NCI-H2029 (cell line): ENCODE measurements around the gene FAM229B.
"Not testable (repeated sequence)": the region's sequence is repeated elsewhere in the genome, so short reads cannot be mapped to it uniquely, and the experiment has no call there.

Experiments
- DNase-seq: peaks from one replicate; lab custom pipeline; 2025; lab: John Stamatoyannopoulos, UW

FAM229B gene

GRCh38 chr6:112065426-112065986, 21.9 kb upstream of the FAM229B start:
- no peak for DNase-seq

DNA sequence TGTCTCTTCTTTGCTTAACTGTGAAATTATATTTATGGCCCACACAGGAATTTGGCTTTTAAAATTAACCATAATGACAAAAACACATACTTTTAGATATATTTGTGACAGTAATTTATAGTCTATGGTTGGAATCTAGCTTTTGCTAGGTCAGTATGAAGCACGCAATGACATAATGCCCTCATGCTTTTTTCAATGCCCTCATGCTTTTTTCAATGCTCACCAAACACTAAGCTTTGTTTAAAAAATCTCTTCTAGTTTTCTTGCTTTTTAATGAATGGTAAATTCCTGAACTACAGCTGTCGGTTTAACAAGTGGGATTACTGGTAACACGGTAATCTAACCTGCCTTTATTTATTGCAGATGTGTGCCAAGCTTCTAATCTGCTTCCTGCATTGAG, 20.8 kb upstream of the FAM229B start:
- no peak for DNase-seq

GRCh38 chr6:112081569-112081968, 5.8 kb upstream of the FAM229B start:
- DNase-seq, result no peak

GRCh38 chr6:112085286-112086065, 1.9 kb upstream of the FAM229B start:
- no peak for DNase-seq

DNA sequence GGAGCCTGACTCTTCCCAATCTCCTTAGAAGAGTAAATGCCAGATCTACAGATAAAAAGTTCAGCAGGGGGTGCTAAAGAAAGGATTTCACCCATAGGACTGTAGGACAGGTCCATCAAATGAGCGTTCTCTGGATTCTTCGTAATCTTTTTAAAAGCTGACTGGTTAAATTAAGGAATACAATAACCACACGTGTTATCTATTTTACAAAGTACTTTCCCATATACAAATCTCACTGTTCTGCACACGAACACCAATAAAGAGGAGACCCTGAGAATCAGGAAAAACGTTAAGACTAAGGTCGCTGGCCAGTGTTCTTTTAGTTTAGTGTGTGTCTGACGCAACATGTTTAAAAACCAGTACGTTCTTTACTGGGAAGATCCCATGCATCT, 651 bp upstream of the FAM229B start:
- DNase-seq, result no peak

DNA sequence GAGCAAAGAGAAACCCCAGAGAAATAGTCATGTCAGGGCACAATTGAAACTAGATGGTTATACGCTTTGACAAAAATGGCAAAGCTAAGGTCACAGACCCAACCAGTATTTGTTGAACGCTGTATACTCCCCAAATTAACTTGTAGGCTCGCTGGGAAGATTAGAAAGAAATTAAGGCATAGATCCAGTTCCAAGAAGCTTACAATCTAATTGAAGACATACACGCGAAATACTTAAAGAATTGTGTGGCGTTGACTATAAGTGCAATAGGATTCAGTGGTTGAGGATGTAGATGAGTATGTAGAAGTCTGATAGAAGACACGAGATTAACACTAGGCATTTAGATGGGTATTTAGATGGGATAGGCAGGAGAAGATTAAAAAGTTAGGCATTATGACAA, 525 bp downstream of the FAM229B start:
- DNase-seq, result no peak

DNA sequence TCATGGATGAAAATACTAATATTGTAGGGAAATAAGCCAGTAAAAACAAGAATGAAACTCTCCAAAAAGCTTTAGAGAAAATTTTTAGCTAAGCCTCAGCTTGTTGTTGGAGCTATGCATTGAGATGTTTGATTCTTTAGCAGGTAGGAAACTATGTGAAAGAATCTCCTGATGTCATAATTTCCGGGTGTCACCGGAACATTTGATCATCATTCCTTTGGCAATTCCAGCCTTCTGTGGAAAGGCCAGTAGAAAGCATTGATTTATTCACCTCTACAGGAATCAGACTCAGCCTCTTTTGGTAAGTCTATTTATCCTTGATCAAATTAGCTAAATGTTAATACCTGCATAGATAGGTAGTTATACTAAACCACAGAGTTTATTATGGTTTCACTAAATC, 9.5 kb downstream of the FAM229B start:
- DNase-seq, result no peak

GRCh38 chr6:112100561-112100960, 13.2 kb downstream of the FAM229B start:
- DNase-seq, result no peak

GRCh38 chr6:112106026-112106425, 18.6 kb downstream of the FAM229B start:
- not testable (repeated sequence) for DNase-seq

- no peak for DNase-seq
These were observed 19.2 kb downstream of the FAM229B start for GRCh38 chr6:112106562-112106961.

- DNase-seq, result no peak
These were observed 21.9 kb downstream of the FAM229B start for GRCh38 chr6:112109262-112109661.

- DNase-seq, result no peak
These were observed 26.0 kb downstream of the FAM229B start for GRCh38 chr6:112113431-112113830.

- DNase-seq, result no peak
These were observed 26.5 kb downstream of the FAM229B start for GRCh38 chr6:112113918-112114317.

DNA sequence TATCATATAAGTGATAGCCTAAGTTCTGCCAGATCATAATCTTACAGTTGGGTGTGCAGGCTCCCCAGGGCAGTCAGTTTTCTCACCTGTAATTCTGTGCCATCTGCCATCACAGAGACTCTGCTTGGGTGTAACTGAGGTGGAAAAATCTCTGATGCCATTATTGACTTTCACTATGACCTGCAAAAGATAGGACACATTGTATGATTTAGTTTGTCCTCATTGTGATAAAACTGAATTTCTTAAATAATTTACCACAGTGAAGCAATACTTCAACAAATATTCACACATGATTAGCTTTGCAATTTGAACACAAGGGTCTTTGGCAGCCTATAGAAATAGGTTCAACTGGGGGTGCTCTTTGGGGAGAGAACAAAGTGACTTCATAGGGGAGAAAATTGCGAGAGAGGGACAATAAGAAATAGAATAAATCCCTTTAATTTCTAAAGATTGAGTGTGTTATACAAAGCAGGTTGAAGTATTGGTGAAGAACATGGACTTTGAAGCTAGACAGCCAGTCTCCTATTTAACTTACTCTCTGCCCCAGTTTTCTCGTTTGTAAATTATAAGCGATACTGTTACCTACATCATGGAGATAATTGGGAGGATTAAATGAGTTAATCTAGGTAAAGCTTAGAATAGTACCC, 27.3 kb downstream of the FAM229B start:
- DNase-seq, result no peak

DNA sequence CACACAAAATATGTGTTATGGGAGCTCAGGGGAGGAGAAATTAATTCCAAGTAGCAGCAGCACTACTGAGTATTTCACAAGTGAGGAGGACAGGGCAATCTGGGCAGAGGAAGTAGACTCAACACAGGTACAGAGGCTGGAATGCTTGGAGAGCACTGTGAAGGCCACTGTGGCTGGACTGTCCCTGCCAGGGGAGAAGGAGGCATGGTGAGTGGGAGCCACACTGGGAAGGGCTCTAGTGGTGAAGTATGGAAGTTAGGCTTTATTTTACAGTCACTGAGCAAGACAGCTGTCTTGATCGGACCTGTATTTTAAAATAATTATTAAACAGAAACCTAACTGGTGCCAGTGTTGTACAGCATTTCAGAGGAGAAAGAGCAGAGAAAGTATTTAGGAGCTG, 28.8 kb downstream of the FAM229B start:
- no peak for DNase-seq

- no peak for DNase-seq
These were observed 30.2 kb downstream of the FAM229B start for GRCh38 chr6:112117554-112117953.

DNA sequence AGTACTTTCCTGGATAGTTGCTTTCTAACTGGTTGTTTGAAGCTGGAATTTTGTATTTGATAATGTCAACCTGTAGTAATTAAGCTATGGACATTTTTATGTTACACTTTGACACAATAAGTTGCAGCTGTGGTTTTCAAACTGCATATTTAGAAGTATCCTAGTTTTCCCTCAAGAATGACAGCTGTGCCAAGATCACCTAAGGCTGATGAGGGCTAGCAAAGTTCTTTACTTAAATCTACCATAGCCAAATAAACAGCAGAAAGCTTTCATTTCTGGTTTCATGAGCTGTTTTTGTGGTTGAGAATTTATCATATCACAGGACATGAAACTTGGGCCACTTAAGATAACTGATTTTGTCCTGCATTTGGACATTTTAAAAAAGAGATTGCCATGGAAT, 30.6 kb downstream of the FAM229B start:
- no peak for DNase-seq

DNA sequence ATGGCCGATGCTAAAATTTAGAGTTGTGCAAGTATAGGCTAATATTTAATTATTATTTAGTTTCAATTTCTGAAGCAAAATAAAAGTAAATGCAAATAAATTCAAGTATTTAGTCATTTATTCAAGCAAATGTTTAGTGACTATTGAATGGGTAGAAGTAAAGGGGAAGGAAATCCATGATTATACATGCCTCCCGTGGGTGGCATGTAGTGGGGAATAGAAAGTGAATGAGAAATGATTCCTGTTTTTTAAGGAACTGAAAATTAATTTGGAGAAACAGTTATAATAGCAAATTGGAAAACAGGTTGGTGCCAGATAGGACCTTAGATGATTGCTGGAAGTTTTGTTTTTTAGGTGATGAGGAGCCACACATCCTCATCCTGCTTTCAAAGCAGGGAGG, 35.4 kb downstream of the FAM229B start:
- no peak for DNase-seq

DNA sequence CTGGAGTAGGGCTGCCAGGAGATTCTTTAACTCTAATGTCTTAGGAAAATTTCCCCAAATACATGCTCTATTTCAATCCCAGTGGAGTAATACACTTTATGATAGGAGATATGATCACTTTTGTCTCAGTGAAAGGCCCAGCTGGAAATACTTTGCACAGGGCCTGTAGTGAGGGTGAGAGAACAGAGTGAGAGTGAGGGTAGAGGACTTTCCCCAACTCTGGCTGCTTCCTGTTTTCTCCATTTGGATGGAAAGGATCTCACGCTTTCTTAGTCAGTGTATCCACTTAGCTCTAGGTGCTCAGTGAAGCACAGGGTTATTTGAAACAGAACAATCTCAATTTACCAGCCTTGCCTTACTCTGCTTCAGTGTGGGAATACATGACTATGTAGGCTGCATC, 36.6 kb downstream of the FAM229B start:
- no peak for DNase-seq

DNA sequence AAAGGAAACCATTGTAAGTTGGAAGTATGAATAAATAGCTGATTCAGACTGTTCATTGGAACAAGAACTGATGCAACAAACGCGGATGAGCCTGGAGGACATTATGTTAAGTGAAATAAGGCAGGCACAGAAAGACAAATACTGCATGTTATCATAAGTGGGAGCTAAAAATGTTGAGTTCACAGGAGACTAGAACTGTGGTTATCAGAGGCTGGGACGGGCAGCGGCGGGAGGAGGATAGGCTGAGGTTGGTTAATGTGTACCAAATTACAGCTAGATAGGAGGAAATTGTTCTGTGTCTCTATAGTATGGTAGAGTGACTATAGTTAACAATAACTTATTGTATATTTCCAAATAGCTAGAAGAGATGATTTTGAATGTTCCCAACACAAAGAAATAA, 40.8 kb downstream of the FAM229B start:
- no peak for DNase-seq

GRCh38 chr6:112130878-112131277, 43.5 kb downstream of the FAM229B start:
- no peak for DNase-seq

DNA sequence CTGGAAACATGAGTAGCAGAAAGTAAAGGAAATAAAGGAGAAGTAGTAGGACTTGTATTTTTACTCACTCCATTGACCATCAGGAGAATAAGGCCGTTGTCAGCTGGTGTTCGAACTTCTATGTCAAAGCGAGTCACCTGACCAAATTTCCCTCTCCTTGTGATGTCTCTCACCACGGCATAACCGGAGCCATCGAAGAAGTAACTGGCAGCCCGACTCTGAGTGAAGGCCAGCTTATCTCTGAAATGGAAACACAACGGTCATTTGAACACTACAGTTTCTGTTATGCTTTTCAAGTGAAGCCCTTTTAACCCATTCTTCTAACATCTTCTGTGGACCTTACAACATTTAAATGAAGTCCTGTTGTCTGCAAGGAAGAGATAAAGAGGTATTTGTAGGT, 51.7 kb downstream of the FAM229B start:
- no peak for DNase-seq

- no peak for DNase-seq
These were observed 54.3 kb downstream of the FAM229B start for GRCh38 chr6:112141707-112142106.
